ENCODE data around the gene ZDHHC11B. TPM values are rescaled to one million over a fixed set of nuclear protein-coding genes. Genes with fewer than 3 reads are reported as not detected.
A peak's percentile ranks its signal among the peaks of the same experiment; 100 is the strongest.
"Not testable (repeated sequence)": the region's sequence is repeated elsewhere in the genome, so short reads cannot be mapped to it uniquely, and the experiment has no call there.

Gene ZDHHC11B, protein sequence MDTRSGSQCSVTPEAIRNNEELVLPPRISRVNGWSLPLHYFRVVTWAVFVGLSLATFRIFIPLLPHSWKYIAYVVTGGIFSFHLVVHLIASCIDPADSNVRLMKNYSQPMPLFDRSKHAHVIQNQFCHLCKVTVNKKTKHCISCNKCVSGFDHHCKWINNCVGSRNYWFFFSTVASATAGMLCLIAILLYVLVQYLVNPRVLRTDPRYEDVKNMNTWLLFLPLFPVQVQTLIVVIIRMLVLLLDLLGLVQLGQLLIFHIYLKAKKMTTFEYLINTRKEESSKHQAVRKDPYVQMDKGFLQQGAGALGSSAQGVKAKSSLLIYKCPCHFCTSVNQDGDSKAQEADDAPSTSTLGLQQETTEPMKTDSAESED
- 0.33 TPM for polyA plus RNA-seq (2013, experiment 1 of 2)
- 0.10 TPM for polyA plus RNA-seq (2013, experiment 2 of 2)

DNA sequence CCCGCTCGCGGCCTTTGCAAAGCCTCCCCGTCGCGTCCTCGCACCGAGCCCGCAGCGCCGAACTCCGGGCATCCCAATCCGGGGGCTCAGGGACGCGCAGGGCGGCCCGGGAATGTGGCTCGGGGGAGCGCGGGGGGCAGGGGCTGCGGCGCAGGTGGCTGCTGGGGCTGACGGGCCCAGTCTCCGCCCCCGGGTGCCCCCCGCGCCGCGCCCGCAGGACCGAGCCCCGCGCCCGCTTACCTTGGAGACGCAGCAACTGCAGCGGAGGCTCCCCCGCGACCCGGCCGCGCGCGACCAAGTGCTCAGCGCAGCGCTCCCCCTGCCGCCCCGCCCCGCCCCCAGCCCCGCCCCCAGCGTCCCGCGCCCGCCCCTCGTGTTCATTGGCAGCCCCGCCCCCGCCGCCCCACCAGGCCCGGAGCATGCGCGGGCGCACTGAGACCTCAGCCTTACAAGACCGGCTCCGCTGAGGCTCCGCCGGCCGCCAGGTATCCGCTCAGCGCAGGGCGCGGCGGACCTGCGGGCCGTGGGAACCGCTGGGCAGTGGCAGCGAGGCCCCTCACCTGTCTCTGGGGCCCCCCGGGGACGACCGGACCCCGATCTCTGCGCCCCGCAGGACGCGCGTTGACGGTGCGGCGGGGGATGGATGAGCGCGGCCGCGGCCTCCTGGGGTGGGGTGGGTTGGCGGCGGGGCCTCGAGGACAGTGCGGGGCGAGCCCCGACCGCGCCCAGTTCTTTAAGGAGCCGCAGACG, at the start of gene ZDHHC11B:
TSS of gene ZDHHC11B (minus strand) at position 302 of the 750 bp plus-strand sequence. CDS start 17,810 bp downstream, outside the sequence.
- not testable (repeated sequence) for H3K4ac ChIP-seq (ENCODE audit: low read depth in 1 of 2, low read length in 2 of 2); H3K18ac ChIP-seq (ENCODE audit: low read depth in 1 of 2, low read length in 2 of 2); H2BK5ac ChIP-seq (ENCODE audit: low read depth, low read length, poor library complexity, severe bottlenecking); H2BK15ac ChIP-seq (ENCODE audit: low read depth, poor library complexity, severe bottlenecking); H3K36me3 ChIP-seq (ENCODE audit: control insufficient read depth in 1 of 2, insufficient read depth in 2 of 2, low read depth in 1 of 2, low read length in 2 of 2); H3K27ac ChIP-seq (ENCODE audit: low read length, poor library complexity, severe bottlenecking); H2AK5ac ChIP-seq (ENCODE audit: low read length, severe bottlenecking); H3K27me3 ChIP-seq (ENCODE audit: control insufficient read depth in 1 of 2, insufficient read depth in 1 of 2, low read length in 2 of 2); H3K79me1 ChIP-seq (replicated peaks; ENCODE audit: low read length, poor library complexity, severe bottlenecking); H3K23ac ChIP-seq (ENCODE audit: low read length in 2 of 2); H3K14ac ChIP-seq (ENCODE audit: low read length in 2 of 2); H3K9ac ChIP-seq (ENCODE audit: low read length); H2BK12ac ChIP-seq (ENCODE audit: low read length in 2 of 2); H4K91ac ChIP-seq (ENCODE audit: low read length); H3K9me3 ChIP-seq (ENCODE audit: control insufficient read depth, low read length)
- WGBS, result 4% methylated on average over 93 of the region's 101 CpGs
- Histone ChIP-seq H2AFZ (ENCODE audit: low read depth, low read length) (peak within 1 kb of the TSS; percentile 6), H3K4me2 (ENCODE audit: low read length, poor library complexity, severe bottlenecking) (peak within 1 kb of the TSS; percentile 88), H3K4me1 (ENCODE audit: control insufficient read depth, insufficient read depth, low read depth, low read length) (peaks cover 17% of the 10 kb centered on the region), H4K8ac (ENCODE audit: low read length) (peak within 1 kb of the TSS; percentile 0), H2BK120ac (ENCODE audit: low read depth, low read length) (peak within 1 kb of the TSS; percentile 49), H3K4me3 (ENCODE audit: insufficient read depth in 1 of 2, low read depth in 1 of 2, low read length in 2 of 2) (peak within 1 kb of the TSS in 1 of 2 experiments; percentile 56)
- peak; percentile 70 for DNase-seq

- H3K36me3 ChIP-seq (ENCODE audit: control insufficient read depth in 1 of 2, insufficient read depth in 2 of 2, low read depth in 1 of 2, low read length in 2 of 2); H3K9ac ChIP-seq (ENCODE audit: low read length); H4K8ac ChIP-seq (ENCODE audit: low read length); H3K27me3 ChIP-seq (ENCODE audit: control insufficient read depth in 1 of 2, insufficient read depth in 1 of 2, low read length in 2 of 2); H3K18ac ChIP-seq (ENCODE audit: low read depth in 1 of 2, low read length in 2 of 2); H4K91ac ChIP-seq (ENCODE audit: low read length); H3K4me3 ChIP-seq (ENCODE audit: insufficient read depth in 1 of 2, low read depth in 1 of 2, low read length in 2 of 2); H3K23ac ChIP-seq (ENCODE audit: low read length in 2 of 2); H2BK5ac ChIP-seq (ENCODE audit: low read depth, low read length, poor library complexity, severe bottlenecking); H2BK15ac ChIP-seq (ENCODE audit: low read depth, poor library complexity, severe bottlenecking); H3K4me2 ChIP-seq (ENCODE audit: low read length, poor library complexity, severe bottlenecking); H2AK5ac ChIP-seq (ENCODE audit: low read length, severe bottlenecking); H3K79me1 ChIP-seq (replicated peaks; ENCODE audit: low read length, poor library complexity, severe bottlenecking); H3K4ac ChIP-seq (ENCODE audit: low read depth in 1 of 2, low read length in 2 of 2); H2BK120ac ChIP-seq (ENCODE audit: low read depth, low read length); H3K27ac ChIP-seq (ENCODE audit: low read length, poor library complexity, severe bottlenecking); H2AFZ ChIP-seq (ENCODE audit: low read depth, low read length); H3K4me1 ChIP-seq (ENCODE audit: control insufficient read depth, insufficient read depth, low read depth, low read length); H2BK12ac ChIP-seq (ENCODE audit: low read length in 2 of 2); DNase-seq; H3K9me3 ChIP-seq (ENCODE audit: control insufficient read depth, low read length); H3K14ac ChIP-seq (ENCODE audit: low read length in 2 of 2): not testable (repeated sequence)
- WGBS, result no CpG with 5 or more reads among the region's 2 CpGs
Observed at GRCh38 chr5:834013-834412, 49.5 kb upstream of the ZDHHC11B start.

DNA sequence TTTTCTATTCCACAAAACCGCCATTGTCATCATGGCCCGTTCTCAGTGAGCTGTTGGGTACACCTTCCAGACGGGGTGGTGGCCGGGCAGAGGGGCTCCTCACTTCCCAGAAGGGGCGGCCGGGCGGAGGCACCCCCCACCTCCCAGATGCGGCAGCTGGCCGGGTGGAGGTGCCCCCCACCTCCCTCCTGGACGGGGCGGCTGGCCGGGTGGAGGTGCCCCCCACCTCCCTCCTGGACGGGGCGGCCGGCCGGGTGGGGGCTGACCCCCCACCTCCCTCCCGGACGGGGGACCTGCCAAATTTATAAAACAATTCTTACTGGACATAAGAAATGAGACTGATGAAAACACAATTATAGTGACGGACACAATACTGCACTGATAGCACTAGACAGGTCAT, 43.7 kb upstream of the ZDHHC11B start:
- not testable (repeated sequence) for H2AK5ac ChIP-seq (ENCODE audit: low read length, severe bottlenecking); H3K36me3 ChIP-seq (ENCODE audit: control insufficient read depth in 1 of 2, insufficient read depth in 2 of 2, low read depth in 1 of 2, low read length in 2 of 2); H3K27ac ChIP-seq (ENCODE audit: low read length, poor library complexity, severe bottlenecking); H3K9ac ChIP-seq (ENCODE audit: low read length); DNase-seq; H3K79me1 ChIP-seq (replicated peaks; ENCODE audit: low read length, poor library complexity, severe bottlenecking); H2BK15ac ChIP-seq (ENCODE audit: low read depth, poor library complexity, severe bottlenecking); H2BK5ac ChIP-seq (ENCODE audit: low read depth, low read length, poor library complexity, severe bottlenecking); H3K4me1 ChIP-seq (ENCODE audit: control insufficient read depth, insufficient read depth, low read depth, low read length); H3K4ac ChIP-seq (ENCODE audit: low read depth in 1 of 2, low read length in 2 of 2); H2AFZ ChIP-seq (ENCODE audit: low read depth, low read length); H3K4me3 ChIP-seq (ENCODE audit: insufficient read depth in 1 of 2, low read depth in 1 of 2, low read length in 2 of 2); H3K14ac ChIP-seq (ENCODE audit: low read length in 2 of 2); H2BK12ac ChIP-seq (ENCODE audit: low read length in 2 of 2); H4K8ac ChIP-seq (ENCODE audit: low read length); H3K18ac ChIP-seq (ENCODE audit: low read depth in 1 of 2, low read length in 2 of 2); H3K4me2 ChIP-seq (ENCODE audit: low read length, poor library complexity, severe bottlenecking); H3K27me3 ChIP-seq (ENCODE audit: control insufficient read depth in 1 of 2, insufficient read depth in 1 of 2, low read length in 2 of 2); H3K9me3 ChIP-seq (ENCODE audit: control insufficient read depth, low read length); H4K91ac ChIP-seq (ENCODE audit: low read length); H2BK120ac ChIP-seq (ENCODE audit: low read depth, low read length); H3K23ac ChIP-seq (ENCODE audit: low read length in 2 of 2)
- 80% methylated on average over 9 of the region's 19 CpGs for WGBS

DNA sequence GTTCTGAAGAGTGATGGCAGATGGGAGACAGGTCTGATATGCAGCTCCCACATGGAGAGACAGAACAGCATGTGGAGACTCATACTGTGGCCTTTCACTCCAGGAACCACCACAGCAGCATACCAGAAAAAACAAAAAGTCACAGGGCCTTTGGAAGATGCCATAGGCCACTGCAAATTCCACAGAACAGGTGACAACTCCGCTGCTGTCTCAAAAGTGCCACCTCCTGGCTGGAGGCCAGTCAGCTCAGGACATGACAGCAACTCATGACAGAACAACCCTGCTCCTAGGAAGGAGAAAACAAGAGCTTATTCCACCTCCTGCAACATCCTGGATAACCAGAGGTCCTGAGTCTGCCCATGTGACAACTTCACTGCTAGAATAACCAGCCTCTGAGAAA, 41.0 kb upstream of the ZDHHC11B start:
- not testable (repeated sequence) for H4K91ac ChIP-seq (ENCODE audit: low read length); DNase-seq; H2BK12ac ChIP-seq (ENCODE audit: low read length in 2 of 2); H2BK15ac ChIP-seq (ENCODE audit: low read depth, poor library complexity, severe bottlenecking); H3K4me1 ChIP-seq (ENCODE audit: control insufficient read depth, insufficient read depth, low read depth, low read length); H3K9ac ChIP-seq (ENCODE audit: low read length); H3K14ac ChIP-seq (ENCODE audit: low read length in 2 of 2); H3K27me3 ChIP-seq (ENCODE audit: control insufficient read depth in 1 of 2, insufficient read depth in 1 of 2, low read length in 2 of 2); H3K4me2 ChIP-seq (ENCODE audit: low read length, poor library complexity, severe bottlenecking); H3K27ac ChIP-seq (ENCODE audit: low read length, poor library complexity, severe bottlenecking); H3K4me3 ChIP-seq (ENCODE audit: insufficient read depth in 1 of 2, low read depth in 1 of 2, low read length in 2 of 2); H2AFZ ChIP-seq (ENCODE audit: low read depth, low read length); H2AK5ac ChIP-seq (ENCODE audit: low read length, severe bottlenecking); H3K36me3 ChIP-seq (ENCODE audit: control insufficient read depth in 1 of 2, insufficient read depth in 2 of 2, low read depth in 1 of 2, low read length in 2 of 2); H2BK5ac ChIP-seq (ENCODE audit: low read depth, low read length, poor library complexity, severe bottlenecking); H3K9me3 ChIP-seq (ENCODE audit: control insufficient read depth, low read length); H3K4ac ChIP-seq (ENCODE audit: low read depth in 1 of 2, low read length in 2 of 2); H3K18ac ChIP-seq (ENCODE audit: low read depth in 1 of 2, low read length in 2 of 2); H3K79me1 ChIP-seq (replicated peaks; ENCODE audit: low read length, poor library complexity, severe bottlenecking); H3K23ac ChIP-seq (ENCODE audit: low read length in 2 of 2); H4K8ac ChIP-seq (ENCODE audit: low read length); H2BK120ac ChIP-seq (ENCODE audit: low read depth, low read length)
- no CpG with 5 or more reads among the region's 1 CpG for WGBS

Measured in mesenchymal stem cell (in vitro differentiated cells and primary cell).